ENCODE measurements around the gene NFIB. TPM values are rescaled to one million over a fixed set of nuclear protein-coding genes. Genes with fewer than 3 reads are reported as not detected.

Gene NFIB
- total RNA-seq, 1 experiment from 2014 or later, result 35.1 TPM

DNA sequence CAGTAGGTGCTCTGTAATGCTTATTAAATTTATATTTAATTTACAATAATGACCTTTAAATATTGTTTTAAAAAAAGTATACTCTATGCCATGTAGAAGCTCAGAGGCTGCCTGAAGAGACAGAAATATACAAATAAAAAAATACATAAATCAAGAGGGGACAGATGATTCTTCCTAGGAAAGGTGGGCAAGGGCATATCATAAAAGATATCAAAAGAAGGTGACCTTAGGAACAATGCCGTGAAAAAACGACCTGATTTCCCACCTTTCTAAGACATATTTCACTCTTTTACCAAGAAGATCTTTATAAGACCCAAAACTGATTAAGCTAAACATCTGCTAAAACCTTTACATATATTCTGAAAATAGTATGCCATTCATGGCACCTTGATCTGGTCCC is 128.9 kb downstream of the NFIB start:
- H3K27me3 ChIP-seq (ENCODE audit: insufficient read depth, low read depth), result no peaks in the 10 kb centered on the region
- DNase-seq, result no peak
- no peaks in the 10 kb centered on the region for H3F3A ChIP-seq (ENCODE audit: insufficient read depth, low read depth)
- H3K36me3 ChIP-seq (ENCODE audit: low read depth), result no peaks in the 10 kb centered on the region
- peaks cover 12% of the 10 kb centered on the region for H3K4me1 ChIP-seq (replicated peaks; ENCODE audit: insufficient read depth)
- TF ChIP-seq, protein P1, sequence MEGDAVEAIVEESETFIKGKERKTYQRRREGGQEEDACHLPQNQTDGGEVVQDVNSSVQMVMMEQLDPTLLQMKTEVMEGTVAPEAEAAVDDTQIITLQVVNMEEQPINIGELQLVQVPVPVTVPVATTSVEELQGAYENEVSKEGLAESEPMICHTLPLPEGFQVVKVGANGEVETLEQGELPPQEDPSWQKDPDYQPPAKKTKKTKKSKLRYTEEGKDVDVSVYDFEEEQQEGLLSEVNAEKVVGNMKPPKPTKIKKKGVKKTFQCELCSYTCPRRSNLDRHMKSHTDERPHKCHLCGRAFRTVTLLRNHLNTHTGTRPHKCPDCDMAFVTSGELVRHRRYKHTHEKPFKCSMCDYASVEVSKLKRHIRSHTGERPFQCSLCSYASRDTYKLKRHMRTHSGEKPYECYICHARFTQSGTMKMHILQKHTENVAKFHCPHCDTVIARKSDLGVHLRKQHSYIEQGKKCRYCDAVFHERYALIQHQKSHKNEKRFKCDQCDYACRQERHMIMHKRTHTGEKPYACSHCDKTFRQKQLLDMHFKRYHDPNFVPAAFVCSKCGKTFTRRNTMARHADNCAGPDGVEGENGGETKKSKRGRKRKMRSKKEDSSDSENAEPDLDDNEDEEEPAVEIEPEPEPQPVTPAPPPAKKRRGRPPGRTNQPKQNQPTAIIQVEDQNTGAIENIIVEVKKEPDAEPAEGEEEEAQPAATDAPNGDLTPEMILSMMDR (conservative IDR thresholded peaks at IDR 0.05), result no peak
- TF ChIP-seq EZH2 (IDR thresholded peaks at IDR 0.05; ENCODE audit: low read depth), result no peak
- no peaks in the 10 kb centered on the region for H3K79me2 ChIP-seq (ENCODE audit: low read depth)
- H2AFZ ChIP-seq, result no peak overlapping the region
- H4K20me1 ChIP-seq (ENCODE audit: insufficient read depth), result no peaks in the 10 kb centered on the region
- POLR2A ChIA-PET (ENCODE audit: unreplicated experiment), result interaction anchor here (0.6 kb wide), 1 partner anchor 74 kb away, joined by 4 read pairs; no protein-coding TSS in a partner anchor
- intact Hi-C loops (cut with micrococcal nuclease; ENCODE audit: unreplicated experiment), result no loop called here
- H3K4me2 ChIP-seq, result no peak overlapping the region
- no peak overlapping the region for H3K4me3 ChIP-seq
- no TSS peak for BruUV-seq (replicated peaks)
- H3K9me2 ChIP-seq (ENCODE audit: insufficient read depth), result no peaks in the 10 kb centered on the region
- H3K9me3 ChIP-seq (ENCODE audit: insufficient read depth, low read depth), result no peaks in the 10 kb centered on the region
- CTCF ChIA-PET, result no interaction called here
- no peak overlapping the region for H3K27ac ChIP-seq

DNA sequence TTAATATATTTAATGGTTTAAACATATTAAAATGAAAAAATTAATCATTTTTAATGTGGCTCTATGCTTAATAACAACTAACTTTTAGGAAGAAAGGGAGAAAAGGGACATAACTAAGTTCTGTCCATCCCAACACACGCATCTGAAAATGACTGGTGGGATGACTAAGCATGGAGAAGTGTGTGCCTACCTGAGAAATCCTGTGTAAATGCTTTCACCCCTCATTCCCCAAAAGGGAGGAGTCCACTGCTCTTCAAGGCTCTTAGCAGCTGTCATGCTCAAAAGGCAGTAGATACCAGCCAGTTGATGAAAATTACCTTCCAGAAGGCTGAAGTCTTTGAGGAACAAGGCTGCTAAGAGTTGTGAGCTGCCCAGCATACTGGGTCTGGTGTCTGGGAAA is 130.9 kb downstream of the NFIB start:
- H3K27me3 ChIP-seq (ENCODE audit: insufficient read depth, low read depth), result no peaks in the 10 kb centered on the region
- DNase-seq, result no peak
- POLR2A ChIA-PET (ENCODE audit: unreplicated experiment), result no interaction called here
- H3F3A ChIP-seq (ENCODE audit: insufficient read depth, low read depth), result peaks cover 8% of the 10 kb centered on the region
- H3K4me3 ChIP-seq, result no peak overlapping the region
- BruUV-seq (replicated peaks), result no TSS peak
- no peak overlapping the region for H2AFZ ChIP-seq
- H3K27ac ChIP-seq, result no peak overlapping the region
- H3K36me3 ChIP-seq (ENCODE audit: low read depth), result no peaks in the 10 kb centered on the region
- no peak overlapping the region for H3K4me2 ChIP-seq
- no peaks in the 10 kb centered on the region for H4K20me1 ChIP-seq (ENCODE audit: insufficient read depth)
- TF ChIP-seq, protein P1 (conservative IDR thresholded peaks at IDR 0.05), result no peak
- TF ChIP-seq EZH2 (IDR thresholded peaks at IDR 0.05; ENCODE audit: low read depth), result no peak
- no peaks in the 10 kb centered on the region for H3K79me2 ChIP-seq (ENCODE audit: low read depth)
- CTCF ChIA-PET, result no interaction called here
- H3K4me1 ChIP-seq (replicated peaks; ENCODE audit: insufficient read depth), result peaks cover 28% of the 10 kb centered on the region
- H3K9me2 ChIP-seq (ENCODE audit: insufficient read depth), result no peaks in the 10 kb centered on the region
- H3K9me3 ChIP-seq (ENCODE audit: insufficient read depth, low read depth), result no peaks in the 10 kb centered on the region
- intact Hi-C loops (cut with micrococcal nuclease; ENCODE audit: unreplicated experiment), result no loop called here

DNA sequence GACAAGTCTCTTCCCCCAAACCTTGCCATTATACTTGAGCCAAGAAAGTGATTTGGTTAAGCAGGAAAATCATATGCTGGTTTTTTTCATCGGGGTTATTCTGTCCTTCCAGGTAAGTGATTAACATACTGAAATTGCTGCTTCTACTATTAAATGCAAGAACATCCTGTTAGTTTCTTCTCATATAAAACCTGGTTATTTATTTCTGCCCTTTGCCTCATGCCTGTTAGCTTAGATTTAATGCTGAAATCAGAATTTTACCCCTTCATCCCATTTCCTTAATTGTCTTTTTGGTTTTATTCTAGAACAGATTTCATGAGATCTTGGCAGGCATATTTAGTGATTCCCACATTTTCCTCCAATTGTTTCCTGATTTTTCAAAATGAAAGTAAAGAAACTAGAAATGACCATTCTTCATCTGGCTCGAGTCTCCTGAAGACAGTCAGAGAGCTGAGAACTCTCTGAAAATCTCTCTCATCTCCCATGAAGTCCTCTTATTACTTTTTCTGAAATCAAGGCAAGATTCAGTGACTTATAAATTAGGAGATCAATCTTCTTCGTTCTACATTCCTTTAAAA is 132.9 kb downstream of the NFIB start:
- Histone ChIP-seq H3K79me2 (ENCODE audit: low read depth) (no peaks in the 10 kb centered on the region), H3K4me1 (replicated peaks; ENCODE audit: insufficient read depth) (peaks cover 23% of the 10 kb centered on the region), H3K9me3 (ENCODE audit: insufficient read depth, low read depth) (no peaks in the 10 kb centered on the region), H3F3A (ENCODE audit: insufficient read depth, low read depth) (peaks cover 8% of the 10 kb centered on the region), H3K36me3 (ENCODE audit: low read depth) (no peaks in the 10 kb centered on the region), H3K4me3 (no peak overlapping the region), H3K27ac (no peak overlapping the region), H3K27me3 (ENCODE audit: insufficient read depth, low read depth) (no peaks in the 10 kb centered on the region), H3K9me2 (ENCODE audit: insufficient read depth) (no peaks in the 10 kb centered on the region), H2AFZ (no peak overlapping the region), H4K20me1 (ENCODE audit: insufficient read depth) (no peaks in the 10 kb centered on the region), H3K4me2 (no peak overlapping the region)
- no TSS peak for BruUV-seq (replicated peaks)
- ChIA-PET POLR2A (ENCODE audit: unreplicated experiment) (no interaction called here), CTCF (no interaction called here)
- TF ChIP-seq, protein P1 (conservative IDR thresholded peaks at IDR 0.05), result no peak
- TF ChIP-seq EZH2 (IDR thresholded peaks at IDR 0.05; ENCODE audit: low read depth), result no peak
- DNase-seq, result no peak
- intact Hi-C loops (cut with micrococcal nuclease; ENCODE audit: unreplicated experiment), result no loop called here

All from PC-9 (cell line).